H1 (cell line): ENCODE measurements around the gene GTF2E1. TPM values are rescaled to one million over a fixed set of nuclear protein-coding genes. Genes with fewer than 3 reads are reported as not detected.

Experiments used
- CTCF ChIA-PET: fragments of 300-600 bp; sonication (Branson Sonifier 250); formaldehyde crosslinking; loops from one replicate; lab custom pipeline; 2021; ENCODE audit not compliant: partially characterized antibody; lab: Charles Lee
- POLR2A ChIA-PET: fragments of 300-600 bp; sonication (Branson Sonifier 250); formaldehyde crosslinking; loops from one replicate; lab custom pipeline; 2021; ENCODE audit warnings: inconsistent platforms; ENCODE audit not compliant: partially characterized antibody; lab: Charles Lee
- DNase-seq, 2 experiments: peaks; one replicate each; pipeline versions ENCODE4 v3.0.0 to v3.0.0-alpha.2; 2010 to 2022; ENCODE audit warnings: low spot score in 2 of 2, low read depth in 1 of 2, mixed read lengths in 1 of 2
- FAIRE-seq: peaks from 2 replicates; lab custom pipeline; 2011; peaks lifted over from hg19 to GRCh38; lab: Jason Lieb, UNC
- H2AFZ ChIP-seq: 2 replicates; pipeline ENCODE4 v1.8.1; 2012; ENCODE audit warnings: low read length, inconsistent platforms
- H2AK5ac ChIP-seq: 2 replicates; pipeline ENCODE4 v1.6.1; 2013; ENCODE audit warnings: low read depth, low read length
- H2BK120ac ChIP-seq: replicated peaks from 2 replicates; pipeline ENCODE3; 2013; ENCODE audit warnings: low read depth, low read length, inconsistent platforms
- H2BK12ac ChIP-seq: 2 replicates; pipeline ENCODE4 v1.6.1; 2013; ENCODE audit warnings: low read depth, low read length
- H2BK15ac ChIP-seq: 2 replicates; pipeline ENCODE4 v1.6.1; 2013; ENCODE audit warnings: low read length
- H2BK20ac ChIP-seq: 2 replicates; pipeline ENCODE4 v1.6.1; 2013; ENCODE audit warnings: low read length
- H2BK5ac ChIP-seq: 2 replicates; pipeline ENCODE4 v1.6.1; 2013; ENCODE audit warnings: low read depth, low read length
- H3K14ac ChIP-seq: 2 replicates; pipeline ENCODE4 v1.6.1; 2013; ENCODE audit warnings: inconsistent platforms; ENCODE audit not compliant: insufficient read length
- H3K18ac ChIP-seq: 2 replicates; pipeline ENCODE4 v1.6.1; 2013; ENCODE audit warnings: low read length; ENCODE audit errors: extremely low read depth
- H3K23ac ChIP-seq: 2 replicates; pipeline ENCODE4 v1.6.1; 2013; ENCODE audit warnings: inconsistent platforms; ENCODE audit not compliant: insufficient read length
- H3K23me2 ChIP-seq: 2 replicates; pipeline ENCODE4 v1.6.1; 2013; ENCODE audit warnings: low read depth, low read length
- H3K27ac ChIP-seq: 2 replicates; pipeline ENCODE4 v1.6.1; 2011; ENCODE audit warnings: low read depth, low read length, inconsistent platforms
- H3K27me3 ChIP-seq, 4 experiments: replicated peaks in 1 of 4; 1 replicate in 1 of 4; 2 replicates in 3 of 4; pipeline versions ENCODE4 v1.6.1 to v1.8.1; 2011 to 2013; ENCODE audit warnings: low read length in 3 of 4, mild to moderate bottlenecking in 3 of 4, inconsistent platforms in 2 of 4, mixed read lengths in 2 of 4, moderate library complexity in 1 of 4; ENCODE audit not compliant: control insufficient read depth in 3 of 4, insufficient read depth in 3 of 4; ENCODE audit errors: extremely low read depth in 1 of 4
- H3K36me3 ChIP-seq, 4 experiments: 2 replicates each; pipeline versions ENCODE4 v1.6.1 to v1.8.1; 2011 to 2013; ENCODE audit warnings: mild to moderate bottlenecking in 4 of 4, low read length in 3 of 4, moderate library complexity in 2 of 4, control low read depth in 1 of 4, inconsistent platforms in 1 of 4; ENCODE audit not compliant: insufficient read depth in 4 of 4, control insufficient read depth in 2 of 4
- H3K4ac ChIP-seq: replicated peaks from 2 replicates; pipeline ENCODE3; 2013; ENCODE audit warnings: low read length, low read depth, mixed read lengths, inconsistent platforms; ENCODE audit not compliant: insufficient read length
- H3K4me1 ChIP-seq, 4 experiments: replicated peaks in 1 of 4; 1 replicate in 1 of 4; 2 replicates in 3 of 4; pipeline versions ENCODE4 v1.6.1 to v1.8.1; 2011 to 2013; ENCODE audit warnings: low read length in 3 of 4, inconsistent platforms in 2 of 4, mixed read lengths in 1 of 4; ENCODE audit not compliant: insufficient read depth in 4 of 4, control insufficient read depth in 3 of 4
- H3K4me2 ChIP-seq, 2 experiments: 2 replicates each; pipeline versions ENCODE4 v1.6.1 to v1.8.1; 2011 to 2013; ENCODE audit warnings: low read depth in 2 of 2, low read length in 2 of 2, control low read depth in 1 of 2, inconsistent platforms in 1 of 2, mild to moderate bottlenecking in 1 of 2; ENCODE audit not compliant: insufficient read depth in 1 of 2
- H3K4me3 ChIP-seq, 4 experiments: fragments of 200-600, 300-600 bp in 1 of 4; sonication (generic), shearing (Covaris generic), sonication (Bioruptor Twin) in 1 of 4; 2 replicates each; pipeline versions ENCODE4 v1.5.1 to v1.8.1; 2011 to 2016; ENCODE audit warnings: low read length in 4 of 4, low read depth in 3 of 4, control low read depth in 2 of 4, inconsistent platforms in 2 of 4, mild to moderate bottlenecking in 2 of 4, mixed read lengths in 1 of 4, moderate library complexity in 1 of 4; ENCODE audit not compliant: insufficient read depth in 2 of 4; ENCODE audit errors: extremely low read depth in 1 of 4
- H3K56ac ChIP-seq: replicated peaks from 2 replicates; pipeline ENCODE3; 2013; ENCODE audit warnings: low read depth, mild to moderate bottlenecking, mixed read lengths, low read length, inconsistent platforms; ENCODE audit not compliant: insufficient read length
- H3K79me1 ChIP-seq: 2 replicates; pipeline ENCODE4 v1.6.1; 2013; ENCODE audit warnings: low read depth, low read length, control low read depth
- H3K79me2 ChIP-seq, 2 experiments: 2 replicates each; pipeline versions ENCODE4 v1.6.1 to v1.8.1; 2012 to 2013; ENCODE audit warnings: low read length in 2 of 2, mild to moderate bottlenecking in 2 of 2, inconsistent platforms in 1 of 2; ENCODE audit not compliant: insufficient read depth in 2 of 2, control insufficient read depth in 1 of 2
- H3K9ac ChIP-seq, 4 experiments: replicated peaks in 1 of 4; 1 replicate in 1 of 4; 2 replicates in 3 of 4; pipeline versions ENCODE4 v1.6.1 to v1.8.1; 2011 to 2013; ENCODE audit warnings: low read depth in 3 of 4, low read length in 3 of 4, control low read depth in 2 of 4, mild to moderate bottlenecking in 2 of 4, moderate library complexity in 2 of 4, inconsistent platforms in 1 of 4; ENCODE audit errors: extremely low read depth in 1 of 4
- H3K9me3 ChIP-seq, 2 experiments: 2 replicates each; pipeline versions ENCODE4 v1.6.1 to v1.8.1; 2012 to 2013; ENCODE audit warnings: mild to moderate bottlenecking in 2 of 2, moderate library complexity in 2 of 2, control low read depth in 1 of 2, inconsistent platforms in 1 of 2, low read depth in 1 of 2, low read length in 1 of 2, mixed read lengths in 1 of 2; ENCODE audit not compliant: insufficient read depth in 2 of 2
- H4K20me1 ChIP-seq, 2 experiments: replicated peaks in 1 of 2; 2 replicates each; pipeline versions ENCODE3 to v1.8.1; 2011 to 2013; ENCODE audit warnings: inconsistent platforms in 2 of 2, low read length in 2 of 2, mild to moderate bottlenecking in 1 of 2; ENCODE audit not compliant: insufficient read depth in 2 of 2, control insufficient read depth in 1 of 2
- H4K5ac ChIP-seq: 2 replicates; pipeline ENCODE4 v1.6.1; 2013; ENCODE audit warnings: low read length, low read depth, mixed read lengths, inconsistent platforms; ENCODE audit not compliant: insufficient read length
- H4K8ac ChIP-seq: 2 replicates; pipeline ENCODE4 v1.8.0; 2013; ENCODE audit warnings: mild to moderate bottlenecking, moderate library complexity, low read length, inconsistent platforms; ENCODE audit not compliant: insufficient read depth; ENCODE audit errors: extremely low read depth
- H4K91ac ChIP-seq: replicated peaks from 2 replicates; pipeline ENCODE3; 2013; ENCODE audit warnings: low read length, mixed read lengths, inconsistent platforms; ENCODE audit not compliant: insufficient read length
- CREB1 ChIP-seq: IDR thresholded peaks from 2 replicates; pipeline ENCODE4 v1.6.1; 2012; ENCODE audit warnings: inconsistent platforms
- EZH2 ChIP-seq: fragments of 200-600 bp; sonication (generic); IDR thresholded peaks from 2 replicates; pipeline ENCODE4 v1.7.1; 2012; ENCODE audit warnings: low read depth, mild to moderate bottlenecking, moderate library complexity, low read length, inconsistent platforms; ENCODE audit not compliant: severe bottlenecking
- FOSL1 ChIP-seq: IDR thresholded peaks from 2 replicates; pipeline ENCODE4 v1.6.1; 2011; ENCODE audit warnings: mild to moderate bottlenecking, low read depth, low read length, moderate library complexity; ENCODE audit not compliant: insufficient read depth
- JUND ChIP-seq: IDR thresholded peaks from 2 replicates; pipeline ENCODE4 v1.6.1; 2011; ENCODE audit warnings: mild to moderate bottlenecking, improper control_type of control experiment, low read length
- KDM1A ChIP-seq: fragments of 200-600, 300-600 bp; sonication (generic); IDR thresholded peaks from 2 replicates; pipeline ENCODE4 v1.7.1; 2016; ENCODE audit warnings: mild to moderate bottlenecking, low read length, borderline replicate concordance
- SIN3A ChIP-seq, 2 experiments: IDR thresholded peaks in 1 of 2; conservative IDR thresholded peaks in 1 of 2; 2 replicates each; pipeline ENCODE4 v1.6.1; 2011 to 2012; ENCODE audit warnings: low read length in 2 of 2, improper control_type of control experiment in 1 of 2, low read depth in 1 of 2, mild to moderate bottlenecking in 1 of 2
- YY1 ChIP-seq: IDR thresholded peaks from 2 replicates; pipeline ENCODE4 v1.6.1; 2011; ENCODE audit warnings: low read depth, mild to moderate bottlenecking, low read length
- WGBS, 2 experiments: shearing (Covaris generic) in 1 of 2; methylation state at CpG; one replicate each; pipeline versions ENCODE4 v1.1.6 to v1.1.7; 2013 to 2015; ENCODE audit warnings: low lambda C conversion rate in 2 of 2, mixed read lengths in 2 of 2, inconsistent platforms in 1 of 2, low coverage in 1 of 2, missing lambda C conversion rate in 1 of 2; ENCODE audit not compliant: insufficient replicate concordance in 2 of 2, insufficient coverage in 1 of 2, insufficient read length in 1 of 2; ENCODE audit errors: extremely low coverage in 1 of 2, missing lambda C conversion rate in 1 of 2; 5-methylcytosine and 5-hydroxymethylcytosine counted together
- polyA plus RNA-seq, 7 experiments: library from polyadenylated mRNA; depleted of rRNA in 3 of 7; stranded (reverse) in 5 of 7; unstranded in 2 of 7; fragments of >200 nt in 5 of 7; fragments of 200-250 nt in 2 of 7; gene quantifications; 1 replicate in 5 of 7; 2 replicates in 1 of 7; 4 replicates in 1 of 7; pipeline versions ENCODE4 v1.2.1 to v1.2.3, GENCODE V29; 2011 to 2013; ENCODE audit warnings: missing spikeins in 2 of 7, mixed read lengths in 2 of 7
- total RNA-seq: library from RNA; stranded (reverse); fragmentation: NEBNext Ultra II Directional; extraction: Animal tissue kit (Norgen Biotek cat#: 25700); gene quantifications from 2 replicates; pipeline ENCODE4 v1.2.1, GENCODE V29; 2021
- TF ChIP-seq, protein P1 (sequence below): IDR thresholded peaks from 2 replicates; pipeline ENCODE4 v1.6.1; 2011; ENCODE audit warnings: low read length, improper control_type of control experiment
- TF ChIP-seq, protein P2 (sequence below): IDR thresholded peaks from 2 replicates; pipeline ENCODE4 v1.6.1; 2012; ENCODE audit warnings: inconsistent platforms
- TF ChIP-seq, protein P3 (sequence below), 3 experiments: IDR thresholded peaks; 1 replicate in 2 of 3; 2 replicates in 1 of 3; pipeline versions ENCODE4 v1.5.1 to v1.6.1; 2011; ENCODE audit warnings: low read length in 3 of 3, mild to moderate bottlenecking in 3 of 3, inconsistent platforms in 2 of 3, low read depth in 1 of 3, moderate library complexity in 1 of 3; ENCODE audit not compliant: insufficient read depth in 1 of 3; ENCODE audit errors: control extremely low read depth in 1 of 3

The GTF2E1 gene
- total and polyA plus RNA-seq, 2 of the 8 experiments (the other 6 are each of a cell fraction or from before 2014, with no cell fraction given), result 37.4 to 73.3 TPM

DNA sequence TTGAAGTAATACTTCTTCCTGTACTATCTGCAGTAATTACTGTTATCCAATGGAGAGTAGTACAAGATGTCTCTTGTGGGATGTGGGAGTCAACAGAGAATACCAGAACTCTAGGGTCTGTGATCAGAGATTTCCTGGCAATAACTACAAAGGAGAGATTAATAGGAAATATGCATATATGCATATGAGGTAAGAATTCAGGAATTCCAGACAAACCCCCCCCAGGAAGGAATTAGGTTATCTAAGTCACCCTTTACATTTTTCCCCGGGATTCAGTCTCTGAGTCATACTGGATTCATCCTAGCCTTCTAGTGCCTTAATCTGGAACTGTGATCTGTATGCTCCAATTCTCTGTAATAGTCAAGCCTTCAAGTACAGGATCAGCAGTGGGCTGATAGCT, 49.4 kb downstream of the GTF2E1 start:
- no peak overlapping the region for H4K8ac ChIP-seq
- no peak overlapping the region for H2BK5ac ChIP-seq
- no peak overlapping the region for H3K4me3 ChIP-seq
- no peaks in the 10 kb centered on the region for H3K79me2 ChIP-seq
- no peaks in the 10 kb centered on the region for H3K79me1 ChIP-seq
- ChIA-PET CTCF (interaction anchor here (1.0 kb wide), 1 partner anchor 157 kb away, joined by 3 read pairs; no protein-coding TSS in a partner anchor), POLR2A (no interaction called here)
- H2AK5ac ChIP-seq, result no peak overlapping the region
- H3K56ac ChIP-seq, result no peak overlapping the region
- H3K4me2 ChIP-seq, result no peak overlapping the region
- peaks cover 0 to 4% (median 2%) of the 10 kb centered on the region in 4 experiments; a peak in 2 of 7 replicates for H3K4me1 ChIP-seq
- H3K18ac ChIP-seq, result no peak overlapping the region
- no peaks in the 10 kb centered on the region for H3K36me3 ChIP-seq
- H3K14ac ChIP-seq, result no peak overlapping the region
- no peak overlapping the region for H4K5ac ChIP-seq
- no peak overlapping the region for H4K91ac ChIP-seq
- H2BK15ac ChIP-seq, result no peak overlapping the region
- 78% methylated on average over 1 of the region's 1 CpG; no CpG with 5 or more reads in 1 of the 2 experiments for WGBS, 2 experiments
- no peak overlapping the region for H2AFZ ChIP-seq
- no peaks in the 10 kb centered on the region for H3K27me3 ChIP-seq
- H3K4ac ChIP-seq, result no peak overlapping the region
- no peak overlapping the region for H3K27ac ChIP-seq
- no peak overlapping the region for H2BK12ac ChIP-seq
- no peak overlapping the region for H3K23ac ChIP-seq
- no peak for FAIRE-seq
- no peaks in the 10 kb centered on the region; the same call in 1 of the 2 replicates for H3K23me2 ChIP-seq
- H3K9ac ChIP-seq, result no peak overlapping the region
- no peaks in the 10 kb centered on the region for H4K20me1 ChIP-seq
- H2BK20ac ChIP-seq, result no peak overlapping the region
- no peak for DNase-seq
- no peaks in the 10 kb centered on the region for H3K9me3 ChIP-seq
- no peak overlapping the region for H2BK120ac ChIP-seq
- TF ChIP-seq, protein P1, sequence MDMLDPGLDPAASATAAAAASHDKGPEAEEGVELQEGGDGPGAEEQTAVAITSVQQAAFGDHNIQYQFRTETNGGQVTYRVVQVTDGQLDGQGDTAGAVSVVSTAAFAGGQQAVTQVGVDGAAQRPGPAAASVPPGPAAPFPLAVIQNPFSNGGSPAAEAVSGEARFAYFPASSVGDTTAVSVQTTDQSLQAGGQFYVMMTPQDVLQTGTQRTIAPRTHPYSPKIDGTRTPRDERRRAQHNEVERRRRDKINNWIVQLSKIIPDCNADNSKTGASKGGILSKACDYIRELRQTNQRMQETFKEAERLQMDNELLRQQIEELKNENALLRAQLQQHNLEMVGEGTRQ, result no peak
- TF ChIP-seq YY1, result no peak
- no peak for TF ChIP-seq SIN3A (conservative IDR thresholded peaks at IDR 0.05 in 1 of 2, IDR thresholded peaks at IDR 0.05 in 1 of 2; ENCODE audit: low read depth in 1 of 2, low read length in 2 of 2)
- no peak for TF ChIP-seq FOSL1
- TF ChIP-seq KDM1A, result no peak
- TF ChIP-seq JUND, result no peak
- TF ChIP-seq EZH2, result no peak
- TF ChIP-seq, protein P2, sequence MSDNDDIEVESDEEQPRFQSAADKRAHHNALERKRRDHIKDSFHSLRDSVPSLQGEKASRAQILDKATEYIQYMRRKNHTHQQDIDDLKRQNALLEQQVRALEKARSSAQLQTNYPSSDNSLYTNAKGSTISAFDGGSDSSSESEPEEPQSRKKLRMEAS, result no peak
- no peak for TF ChIP-seq CREB1
- TF ChIP-seq, protein P3, sequence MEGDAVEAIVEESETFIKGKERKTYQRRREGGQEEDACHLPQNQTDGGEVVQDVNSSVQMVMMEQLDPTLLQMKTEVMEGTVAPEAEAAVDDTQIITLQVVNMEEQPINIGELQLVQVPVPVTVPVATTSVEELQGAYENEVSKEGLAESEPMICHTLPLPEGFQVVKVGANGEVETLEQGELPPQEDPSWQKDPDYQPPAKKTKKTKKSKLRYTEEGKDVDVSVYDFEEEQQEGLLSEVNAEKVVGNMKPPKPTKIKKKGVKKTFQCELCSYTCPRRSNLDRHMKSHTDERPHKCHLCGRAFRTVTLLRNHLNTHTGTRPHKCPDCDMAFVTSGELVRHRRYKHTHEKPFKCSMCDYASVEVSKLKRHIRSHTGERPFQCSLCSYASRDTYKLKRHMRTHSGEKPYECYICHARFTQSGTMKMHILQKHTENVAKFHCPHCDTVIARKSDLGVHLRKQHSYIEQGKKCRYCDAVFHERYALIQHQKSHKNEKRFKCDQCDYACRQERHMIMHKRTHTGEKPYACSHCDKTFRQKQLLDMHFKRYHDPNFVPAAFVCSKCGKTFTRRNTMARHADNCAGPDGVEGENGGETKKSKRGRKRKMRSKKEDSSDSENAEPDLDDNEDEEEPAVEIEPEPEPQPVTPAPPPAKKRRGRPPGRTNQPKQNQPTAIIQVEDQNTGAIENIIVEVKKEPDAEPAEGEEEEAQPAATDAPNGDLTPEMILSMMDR (IDR thresholded peaks at IDR 0.05; ENCODE audit: control extremely low read depth in 1 of 3, insufficient read depth in 1 of 3, low read depth in 1 of 3, low read length in 3 of 3), result no peak
